NCI-H748 treated with DMSO at 0.1 percent for 48 hours (cell line): ENCODE results near the gene FIP1L1.
"Not testable (repeated sequence)": the region's sequence is repeated elsewhere in the genome, so short reads cannot be mapped to it uniquely, and the experiment has no call there.

Experiments
- DNase-seq: peaks from one replicate; lab custom pipeline; 2025; lab: John Stamatoyannopoulos, UW

Gene FIP1L1, protein sequence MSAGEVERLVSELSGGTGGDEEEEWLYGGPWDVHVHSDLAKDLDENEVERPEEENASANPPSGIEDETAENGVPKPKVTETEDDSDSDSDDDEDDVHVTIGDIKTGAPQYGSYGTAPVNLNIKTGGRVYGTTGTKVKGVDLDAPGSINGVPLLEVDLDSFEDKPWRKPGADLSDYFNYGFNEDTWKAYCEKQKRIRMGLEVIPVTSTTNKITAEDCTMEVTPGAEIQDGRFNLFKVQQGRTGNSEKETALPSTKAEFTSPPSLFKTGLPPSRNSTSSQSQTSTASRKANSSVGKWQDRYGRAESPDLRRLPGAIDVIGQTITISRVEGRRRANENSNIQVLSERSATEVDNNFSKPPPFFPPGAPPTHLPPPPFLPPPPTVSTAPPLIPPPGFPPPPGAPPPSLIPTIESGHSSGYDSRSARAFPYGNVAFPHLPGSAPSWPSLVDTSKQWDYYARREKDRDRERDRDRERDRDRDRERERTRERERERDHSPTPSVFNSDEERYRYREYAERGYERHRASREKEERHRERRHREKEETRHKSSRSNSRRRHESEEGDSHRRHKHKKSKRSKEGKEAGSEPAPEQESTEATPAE

DNA sequence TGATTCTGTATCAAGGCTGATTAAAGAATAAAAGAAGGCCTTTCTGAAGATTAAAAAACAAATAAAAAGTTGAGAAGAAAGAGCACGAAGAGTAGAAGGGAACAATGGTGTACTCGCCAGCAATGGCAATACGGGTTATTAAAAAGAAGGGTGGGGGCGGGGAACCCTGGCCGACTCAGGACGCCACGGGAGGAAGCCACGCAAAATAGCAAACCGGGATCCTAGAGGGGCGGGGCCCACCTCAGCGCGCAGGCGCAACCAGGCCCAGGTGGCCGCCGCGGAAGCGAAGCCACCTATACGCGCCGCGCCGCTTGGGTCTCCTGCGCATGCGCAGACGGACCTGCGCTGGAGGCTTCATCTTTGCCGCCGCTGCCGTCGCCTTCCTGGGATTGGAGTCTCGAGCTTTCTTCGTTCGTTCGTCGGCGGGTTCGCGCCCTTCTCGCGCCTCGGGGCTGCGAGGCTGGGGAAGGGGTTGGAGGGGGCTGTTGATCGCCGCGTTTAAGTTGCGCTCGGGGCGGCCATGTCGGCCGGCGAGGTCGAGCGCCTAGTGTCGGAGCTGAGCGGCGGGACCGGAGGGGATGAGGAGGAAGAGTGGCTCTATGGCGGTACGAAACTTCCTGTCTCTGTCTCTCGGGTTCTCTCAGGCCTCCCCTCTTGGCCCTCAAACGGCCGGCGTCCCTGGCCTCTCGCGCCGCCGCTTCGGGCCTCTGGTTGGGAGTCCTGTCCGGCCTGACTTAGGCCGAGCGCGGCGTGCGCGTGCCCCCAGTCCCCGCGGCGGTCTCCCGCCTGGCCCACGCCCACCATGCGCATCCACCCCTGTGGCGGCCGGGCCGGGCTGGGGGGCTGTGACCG, at the start of gene FIP1L1:
Gene FIP1L1 (plus strand): TSS at position 323 of the 852 bp plus-strand sequence. CDS start 198 bp downstream, at position 521.
- DNase-seq, result peak; percentile 66

DNA sequence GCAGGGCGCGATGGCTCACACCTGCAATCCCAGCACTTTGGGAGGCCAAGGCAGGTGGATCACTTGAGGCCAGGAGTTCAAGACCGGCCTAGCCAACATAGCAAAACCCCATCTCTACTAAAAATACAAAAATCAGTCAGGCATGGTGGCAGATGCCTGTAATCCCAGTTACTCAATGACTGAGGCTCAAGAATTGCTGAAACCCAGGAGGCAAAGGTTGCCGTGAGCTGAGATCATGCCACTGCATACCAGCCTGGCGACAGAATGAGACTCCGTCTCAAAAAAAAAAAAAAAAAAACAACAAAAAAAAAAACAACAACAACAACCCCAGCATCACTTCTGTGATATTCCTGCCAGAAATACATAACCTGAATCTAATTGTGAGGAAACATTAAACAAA, 42.5 kb upstream of the FIP1L1 start:
- not testable (repeated sequence) for DNase-seq

DNA sequence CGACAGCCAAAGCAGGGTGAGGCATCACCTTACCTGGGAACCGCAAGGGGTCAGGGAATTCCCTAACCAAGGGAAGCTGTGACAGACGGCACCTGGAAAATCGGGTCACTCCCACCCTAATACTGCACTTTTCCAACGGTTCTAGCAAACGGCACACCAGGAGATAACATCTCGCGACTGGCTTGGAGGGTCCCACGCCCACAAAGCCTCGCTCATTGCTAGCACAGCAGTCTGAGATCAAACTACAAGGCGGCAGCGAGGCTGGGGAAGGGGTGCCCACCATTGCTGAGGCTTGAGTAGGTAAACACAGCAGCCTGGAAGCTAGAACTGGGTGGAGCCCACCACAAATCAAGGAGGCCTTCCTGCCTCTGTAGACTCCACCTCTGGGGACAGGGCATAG, 37.3 kb upstream of the FIP1L1 start:
- not testable (repeated sequence) for DNase-seq

DNA sequence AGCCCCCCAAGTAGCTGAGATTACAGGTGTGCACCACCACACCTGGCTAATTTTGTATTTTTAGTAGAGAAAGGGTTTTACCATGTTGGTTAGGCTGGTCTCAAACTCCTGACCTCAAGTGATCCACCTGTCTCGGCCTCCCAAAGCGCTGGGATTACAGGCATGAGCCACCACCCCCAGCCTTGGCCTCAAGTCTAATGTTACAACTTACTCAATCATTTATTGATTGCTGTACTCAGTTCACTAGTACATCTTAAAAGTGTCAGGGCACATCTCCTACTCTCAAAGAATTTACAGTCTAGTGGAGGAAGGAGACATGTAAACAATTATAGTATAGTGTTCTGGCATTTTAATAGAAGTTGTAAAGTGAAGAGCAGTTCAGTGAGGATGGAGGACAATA, 31.0 kb upstream of the FIP1L1 start:
- DNase-seq, result not testable (repeated sequence)

DNA sequence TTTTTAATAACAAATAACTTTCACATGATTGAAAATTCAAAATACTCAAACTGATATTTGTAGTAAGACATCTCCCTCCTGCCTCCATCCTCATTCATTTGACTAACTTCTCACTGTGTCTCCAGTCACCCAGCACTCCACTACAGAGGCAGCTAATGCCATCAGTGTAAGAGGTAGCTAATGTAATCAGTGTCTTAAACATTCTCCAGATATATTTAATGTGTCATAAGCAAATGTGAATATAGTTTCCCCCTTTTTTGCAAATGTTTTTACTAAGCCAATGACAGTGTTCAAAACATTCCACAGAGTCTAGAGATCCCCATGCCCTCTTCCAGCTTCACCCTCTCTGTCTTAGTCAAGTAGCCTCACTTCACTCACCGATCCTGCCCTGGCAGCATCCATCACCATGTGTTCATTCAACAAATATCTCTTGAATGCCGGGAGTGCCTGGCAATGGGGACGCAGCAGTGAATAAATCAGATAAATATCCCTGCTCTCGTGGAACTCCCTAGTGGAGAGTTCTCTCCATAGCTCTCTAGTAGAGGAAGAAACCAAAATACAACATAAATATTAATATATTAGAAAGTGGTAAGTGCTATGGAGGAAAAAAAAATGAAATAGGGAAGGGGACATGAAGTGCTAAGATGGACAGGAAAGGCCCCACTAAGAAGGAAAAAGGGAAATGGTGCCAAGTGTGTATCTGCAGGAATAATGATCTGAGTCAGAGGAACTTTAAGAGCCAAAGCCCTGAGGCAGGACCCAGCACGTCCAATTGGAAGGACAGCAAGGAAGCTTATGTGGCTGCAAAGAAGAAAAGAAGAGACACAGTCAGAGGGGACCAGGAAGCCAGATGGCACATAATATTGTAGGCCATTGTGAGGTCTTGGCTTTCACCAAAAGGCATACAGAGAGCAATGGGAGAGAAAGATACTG, 30.3 kb upstream of the FIP1L1 start:
- no peak for DNase-seq

DNA sequence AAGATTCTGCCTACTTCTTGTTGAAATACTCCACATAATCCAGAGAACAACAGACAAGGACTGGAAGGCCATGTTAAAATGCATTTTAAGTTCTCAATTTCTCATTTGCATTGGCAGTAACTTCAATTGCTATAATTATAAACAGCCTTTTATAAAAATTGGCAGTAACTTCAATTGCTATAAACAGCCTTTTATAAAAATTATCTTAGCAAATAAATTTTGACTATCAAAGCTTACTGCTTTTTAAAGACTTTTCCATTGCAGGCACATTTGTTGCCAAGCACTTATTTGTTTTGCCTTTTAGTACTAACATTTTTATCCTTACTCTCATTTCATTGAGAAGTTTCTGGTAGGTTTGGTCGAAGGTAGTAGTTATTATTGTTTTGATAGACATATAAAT, 29.4 kb upstream of the FIP1L1 start:
- no peak for DNase-seq

DNA sequence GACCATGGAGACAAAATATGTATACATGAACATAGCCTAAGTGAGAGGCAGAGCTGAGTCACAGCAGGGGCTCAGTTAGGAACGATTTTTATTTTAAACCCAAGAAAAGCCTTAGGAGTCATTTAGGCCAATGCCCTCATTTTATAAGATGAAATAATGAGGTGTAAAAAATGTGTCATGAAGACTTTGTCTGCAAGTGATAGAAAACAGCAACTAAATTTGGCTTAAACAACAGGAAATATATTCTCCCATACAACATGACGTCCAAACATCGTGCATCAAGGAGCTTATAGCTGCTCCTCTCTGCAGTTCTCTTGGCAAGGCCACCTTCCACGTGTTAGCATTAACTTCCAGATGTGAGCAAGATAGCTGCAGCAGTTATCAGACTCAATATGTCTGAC, 28.4 kb upstream of the FIP1L1 start:
- DNase-seq, result no peak

DNA sequence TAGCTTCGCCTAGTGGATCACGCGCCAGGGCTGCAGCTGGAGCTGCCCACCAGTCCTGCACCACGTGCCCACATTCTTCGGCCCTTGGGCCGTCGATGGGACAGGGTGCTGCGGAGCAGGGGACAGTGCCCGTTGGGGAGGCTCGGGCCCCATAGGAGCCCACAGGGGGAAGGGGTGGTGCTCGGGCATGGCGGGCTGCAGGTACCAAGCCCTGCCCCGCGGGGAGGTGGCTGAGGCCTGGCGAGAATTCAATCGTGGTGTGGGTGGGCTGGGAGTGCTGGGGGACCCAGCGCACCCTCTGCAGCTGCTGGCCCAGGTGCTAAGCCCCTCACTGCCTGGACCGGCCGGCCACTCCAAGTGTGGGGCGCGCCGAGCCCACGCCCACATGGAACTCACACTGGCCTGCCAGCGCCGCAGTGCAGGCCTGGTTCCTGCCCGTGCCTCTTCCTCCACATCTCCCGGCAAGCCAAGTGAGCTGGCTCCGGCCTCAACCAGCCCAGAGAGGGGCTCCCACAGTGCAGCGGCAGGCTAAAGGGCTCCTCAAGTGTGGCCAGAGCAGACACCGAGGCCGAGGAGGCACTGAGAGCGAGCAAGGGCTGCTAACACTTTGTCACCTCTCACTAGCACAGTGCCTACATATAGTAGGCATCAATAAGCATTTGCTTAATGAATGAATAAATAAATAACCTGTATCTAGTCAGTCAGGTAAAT, 23.3 kb upstream of the FIP1L1 start:
- no peak for DNase-seq

DNA sequence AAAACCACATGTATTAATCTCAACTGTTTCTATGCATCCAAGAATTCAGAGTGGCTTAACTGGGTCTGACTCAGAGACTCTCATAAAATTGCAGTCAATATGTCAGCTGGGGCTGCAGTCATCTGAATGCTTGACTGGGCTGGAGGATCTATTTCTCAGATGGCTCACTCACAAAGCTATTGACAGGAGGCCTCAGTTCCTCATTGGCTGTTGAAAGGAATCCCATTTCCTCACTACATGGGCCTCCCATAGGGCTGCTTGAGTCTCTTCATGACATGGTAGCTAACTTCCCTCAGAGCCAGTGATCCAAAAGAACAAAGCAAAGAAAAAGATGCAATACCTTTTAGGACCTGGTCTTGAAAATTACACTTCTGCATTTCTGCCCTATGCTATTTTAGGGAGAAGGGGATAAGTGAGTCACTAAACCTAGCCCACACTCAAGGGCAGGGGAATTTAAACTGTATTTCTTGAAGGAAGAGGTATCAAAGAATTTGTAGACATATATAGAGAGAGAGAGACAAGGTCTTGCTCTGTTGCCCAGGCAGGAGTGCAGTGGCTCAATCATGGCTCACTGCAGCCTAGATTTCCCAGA, 21.4 kb upstream of the FIP1L1 start:
- no peak for DNase-seq

DNA sequence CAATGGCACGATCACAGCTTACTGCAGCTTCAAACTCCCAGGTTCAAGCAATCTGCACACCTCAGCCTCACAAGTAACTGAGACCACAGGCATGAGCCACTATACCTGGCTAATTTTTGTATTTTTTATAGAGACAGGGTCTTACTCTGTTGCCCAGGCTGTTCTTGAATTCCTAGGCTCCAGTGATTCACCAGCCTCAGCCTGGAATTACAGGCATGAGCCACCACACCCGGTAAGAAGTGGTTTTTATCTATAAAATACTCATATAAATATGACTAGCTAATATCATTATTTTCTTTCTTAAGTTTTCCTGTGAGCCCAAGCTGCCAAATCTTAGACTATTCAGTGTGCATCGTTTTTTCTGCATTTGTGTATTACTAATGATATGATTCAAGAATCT, 16.0 kb upstream of the FIP1L1 start:
- DNase-seq, result no peak

DNA sequence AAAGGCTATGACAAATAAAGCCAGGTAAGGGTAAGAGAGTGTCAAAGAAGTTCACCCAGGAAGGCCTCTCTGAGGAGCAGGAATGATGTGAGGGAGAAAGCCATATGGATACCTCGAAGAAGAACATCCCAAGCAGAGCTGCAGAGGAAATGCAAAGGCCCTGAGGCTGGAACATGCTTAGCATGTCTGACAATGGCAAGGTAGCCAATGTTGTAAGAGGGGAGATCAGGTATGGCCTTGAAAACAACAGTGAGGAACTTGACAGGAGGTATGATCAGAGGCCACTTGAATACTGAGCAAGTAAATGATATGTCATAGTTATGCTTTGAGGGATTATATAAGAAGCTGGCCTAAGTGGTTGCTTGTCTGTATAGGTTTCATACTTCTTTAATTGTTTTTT, 15.3 kb upstream of the FIP1L1 start:
- DNase-seq, result no peak

DNA sequence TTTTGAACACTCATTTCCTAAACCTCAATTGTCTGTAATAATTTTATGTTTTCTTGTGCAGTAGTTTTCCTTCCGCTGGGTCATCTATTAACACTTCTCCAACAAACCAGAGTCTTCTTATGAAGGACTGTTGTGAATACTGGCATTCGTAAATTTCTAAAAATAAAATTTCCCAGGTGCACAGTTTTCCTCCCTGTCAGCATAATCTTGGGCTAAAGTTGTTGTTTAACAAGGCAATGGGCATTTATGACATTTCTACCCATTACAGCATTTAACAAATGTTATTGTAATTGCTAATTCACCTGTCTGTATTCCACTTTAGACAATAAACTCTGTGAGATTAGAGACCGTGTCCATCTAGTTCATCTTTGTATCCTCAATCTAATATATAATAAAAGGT, 12.8 kb upstream of the FIP1L1 start:
- no peak for DNase-seq

DNA sequence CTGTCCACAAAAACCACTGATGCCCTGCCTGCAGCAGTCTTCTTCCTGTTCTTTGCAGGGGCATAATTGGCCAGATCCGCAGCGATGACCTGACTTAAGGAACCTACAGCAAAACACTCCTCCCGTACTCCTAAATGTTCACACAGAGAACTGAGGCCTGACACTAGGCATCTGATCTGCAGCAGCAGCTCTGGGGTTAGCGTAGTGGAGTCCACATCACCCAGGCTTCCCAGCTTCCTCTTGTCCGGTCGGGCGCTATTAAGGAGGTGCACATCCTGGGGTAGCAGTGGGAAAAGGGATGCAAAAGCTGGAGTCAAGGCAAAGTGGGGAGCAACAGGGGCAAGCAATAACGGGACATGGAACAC, 12.3 kb upstream of the FIP1L1 start:
- DNase-seq, result no peak

DNA sequence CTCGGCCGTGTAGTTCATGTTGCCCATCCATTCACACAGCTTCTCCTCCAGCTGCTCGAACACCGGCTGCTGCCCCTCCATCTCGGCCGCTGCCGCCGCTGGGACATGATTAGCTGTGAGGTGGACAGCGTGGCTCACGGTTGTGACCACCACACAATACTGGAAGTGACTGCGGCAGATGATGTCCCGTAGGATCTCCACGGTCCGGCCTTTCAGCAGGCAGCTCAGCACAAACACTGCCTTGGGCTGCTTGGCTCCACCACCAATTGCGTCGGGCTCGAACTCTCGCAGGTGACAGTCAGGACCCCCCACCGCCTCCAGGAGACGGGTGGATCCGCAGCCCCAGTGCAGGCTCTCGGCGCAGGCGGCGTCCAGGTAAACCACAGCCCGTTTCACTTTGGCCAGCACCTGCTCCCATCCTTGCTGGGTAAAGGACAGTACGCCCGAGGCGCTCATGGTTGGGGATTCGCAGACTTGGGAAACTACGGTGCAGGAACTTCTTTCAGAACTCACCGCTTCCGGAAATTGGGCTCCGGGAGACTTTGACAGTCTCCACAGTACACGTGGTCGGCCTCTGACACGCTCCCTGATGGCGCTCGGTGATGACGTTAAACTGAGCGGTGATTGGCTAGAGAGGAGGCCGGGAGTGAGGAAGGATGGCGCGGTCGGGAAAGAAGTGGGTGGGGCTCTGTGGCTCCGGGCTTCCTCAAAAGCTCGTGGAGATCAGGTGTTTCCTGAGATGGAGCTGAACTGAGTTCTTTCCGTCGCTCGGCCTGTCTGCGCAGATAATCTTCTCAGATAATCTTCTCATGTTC, 11.7 kb upstream of the FIP1L1 start, which contains the start of gene SCFD2:
Gene SCFD2 (minus strand): TSS at position 576 of the 815 bp plus-strand sequence.
- DNase-seq, result peak; percentile 84

DNA sequence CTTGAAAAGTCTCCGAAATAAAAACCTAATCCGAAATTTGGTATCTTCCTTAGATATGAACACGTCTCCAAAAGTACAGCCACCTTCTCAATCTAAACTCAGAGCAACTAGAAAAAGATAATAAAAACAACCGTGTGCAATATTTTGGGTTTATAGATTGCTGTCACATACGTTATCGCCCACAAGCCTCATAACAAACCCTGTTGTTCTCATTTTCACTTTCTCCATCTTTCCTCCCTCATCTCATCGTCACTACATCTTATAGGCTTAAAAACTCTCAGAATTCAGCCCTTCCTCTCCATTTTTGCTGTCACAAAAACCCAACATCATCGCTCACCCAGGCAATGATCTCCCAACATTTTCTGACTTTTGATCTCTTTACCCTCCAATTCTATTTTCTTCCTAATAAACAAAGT, 11.1 kb upstream of the FIP1L1 start:
- no peak for DNase-seq

DNA sequence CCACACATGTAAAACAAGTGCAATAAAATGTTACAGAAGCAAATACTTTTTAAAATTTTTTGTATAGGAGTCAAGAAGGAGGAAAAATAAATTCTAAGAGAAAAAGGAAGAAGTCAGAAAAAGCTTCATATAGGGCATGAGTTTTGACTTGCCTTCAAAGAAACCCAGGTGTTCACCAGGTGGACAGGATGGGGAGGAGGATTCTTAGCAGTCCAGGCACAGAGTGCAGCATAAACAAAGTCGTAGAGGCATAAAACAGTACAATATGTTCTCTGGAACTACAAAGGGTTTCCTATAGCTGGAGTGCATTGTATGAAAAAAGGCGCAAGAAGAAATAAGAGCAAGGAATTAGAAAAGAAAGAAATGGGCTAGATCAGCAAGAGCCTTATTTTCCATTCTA, 9.7 kb upstream of the FIP1L1 start:
- no peak for DNase-seq

DNA sequence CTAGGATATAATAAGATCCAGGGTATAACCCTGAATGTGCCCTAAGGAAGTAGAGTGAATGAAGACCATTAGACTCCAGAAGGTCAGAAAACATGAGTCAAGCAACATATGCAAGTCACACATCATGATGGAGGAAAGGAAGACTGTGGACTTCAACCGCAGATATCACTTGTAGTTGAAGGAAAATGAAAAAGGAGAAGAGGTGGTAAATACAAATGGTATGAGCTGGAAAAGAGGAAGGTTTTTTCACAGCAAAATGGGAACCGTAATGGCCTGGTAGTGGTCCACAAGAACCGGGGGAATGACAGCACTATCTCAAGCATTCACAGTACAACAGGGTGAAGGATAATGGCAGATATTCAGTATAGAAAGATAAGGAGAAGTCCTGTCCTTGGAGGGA, 6.4 kb upstream of the FIP1L1 start:
- no peak for DNase-seq

DNA sequence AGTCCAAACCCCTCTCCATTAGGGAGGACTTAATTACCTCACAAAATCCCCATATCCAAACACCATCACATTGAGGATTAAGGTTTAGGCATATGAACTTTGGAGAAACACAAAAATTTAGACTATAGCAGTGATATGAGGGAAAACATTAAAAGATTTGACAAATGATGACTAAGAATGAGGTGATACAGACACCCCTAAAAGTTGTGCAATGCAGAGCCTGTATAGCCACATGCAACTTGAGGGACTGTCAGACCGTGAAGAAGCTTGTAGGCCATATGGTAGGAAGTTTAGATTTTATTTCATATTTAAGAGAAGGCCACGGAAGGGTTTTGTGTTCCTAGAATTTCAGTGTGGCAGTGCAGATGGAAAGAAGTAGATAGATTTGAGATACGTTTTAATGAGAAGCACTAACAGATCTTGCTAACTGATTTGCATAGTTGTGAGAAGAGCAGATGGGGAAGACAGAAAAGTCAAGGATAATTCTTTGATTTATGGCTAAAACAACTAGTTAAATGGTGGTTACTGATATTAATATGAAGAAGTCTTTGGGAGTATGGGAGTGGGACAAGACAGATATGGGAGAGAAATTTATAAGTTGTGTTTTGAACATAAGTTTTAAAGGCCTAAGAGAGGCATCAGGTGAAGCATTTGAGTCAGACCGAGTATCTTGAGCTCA, 5.5 kb upstream of the FIP1L1 start:
- no peak for DNase-seq

DNA sequence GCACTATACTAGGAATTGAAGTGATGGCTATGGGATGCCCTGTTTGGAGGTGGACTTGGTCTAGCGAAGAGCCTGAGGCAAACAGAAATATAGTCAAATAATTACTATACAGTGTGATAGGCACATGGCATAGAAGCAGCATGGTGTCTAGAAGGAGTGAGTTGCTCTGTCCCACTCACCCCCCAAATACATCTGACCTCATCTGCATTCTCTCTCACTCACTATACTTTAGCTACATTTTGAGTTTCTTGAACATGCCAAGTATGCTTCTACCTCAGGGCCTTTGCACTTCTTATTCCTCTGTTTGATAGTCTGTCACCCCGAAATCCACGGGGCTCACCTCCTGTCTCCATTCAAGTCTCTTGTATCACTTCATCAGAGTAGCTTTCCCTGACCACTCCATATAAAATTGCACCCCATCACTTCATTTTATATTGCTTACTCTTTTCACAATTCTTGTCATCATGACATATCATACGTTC, 2.6 kb upstream of the FIP1L1 start:
- no peak for DNase-seq
